Thoracic aorta (tissue), 2 donors: ENCODE measurements around the gene KIF7. TPM values are rescaled to one million over a fixed set of nuclear protein-coding genes. Genes with fewer than 3 reads are reported as not detected.

Experiments
- ATAC-seq: fragments of 150-250 bp; one replicate; pipeline ENCODE4 v1.8.0; 2017; ENCODE audit warnings: low read depth; ENCODE audit not compliant: insufficient number of reproducible peaks, low FRiP score
- DNase-seq: peaks from one replicate; pipeline ENCODE4 v3.0.0-alpha.2; 2020; ENCODE audit warnings: low spot score
- H3K27ac ChIP-seq, 2 donors: fragments of 200-600 bp; sonication (generic); 1 replicate in 1 of 2; 2 replicates in 1 of 2; pipeline ENCODE4 v1.5.1; 2016; ENCODE audit warnings: mild to moderate bottlenecking in 2 of 2, moderate library complexity in 2 of 2
- H3K27me3 ChIP-seq: fragments of 200-600 bp; sonication (generic); replicated peaks from 2 replicates; pipeline ENCODE4 v1.6.0; 2016; ENCODE audit warnings: mild to moderate bottlenecking; ENCODE audit not compliant: insufficient read depth
- H3K36me3 ChIP-seq: fragments of 200-600 bp; sonication (generic); one replicate; pipeline ENCODE4 v1.5.1; 2016
- H3K4me1 ChIP-seq, 2 donors: fragments of 200-600 bp; sonication (generic); 1 replicate in 1 of 2; 2 replicates in 1 of 2; pipeline versions ENCODE4 v1.5.1 to v1.6.0; 2016; ENCODE audit warnings: low read depth in 2 of 2, mild to moderate bottlenecking in 1 of 2; ENCODE audit not compliant: control insufficient read depth in 1 of 2
- H3K4me3 ChIP-seq: fragments of 200-600 bp; sonication (generic); 2 replicates; pipeline ENCODE4 v1.5.1; 2016; ENCODE audit warnings: mild to moderate bottlenecking
- H3K9me3 ChIP-seq: fragments of 200-600 bp; sonication (generic); 2 replicates; pipeline ENCODE4 v1.5.1; 2016
- CTCF ChIP-seq: fragments of 200-600 bp; sonication (generic); IDR thresholded peaks from one replicate; pipeline ENCODE4 v1.5.1; 2019; ENCODE audit warnings: antibody characterized with exemption
- total RNA-seq, 2 donors: library from RNA; depleted of rRNA; stranded (reverse); fragments of >200 nt; gene quantifications; one replicate each; pipeline versions ENCODE4 v1.1.0 to v1.2.3, GENCODE V29; 2016

KIF7 gene
- total RNA-seq, 2 donors from 2014 or later = 26.4 to 28.4 TPM

GRCh38 chr15:89625716-89626115, 29.6 kb downstream of the KIF7 start:
- no peaks in the 10 kb centered on the region for H3K9me3 ChIP-seq
- no peaks in the 10 kb centered on the region for H3K27me3 ChIP-seq
- TF ChIP-seq CTCF = no peak
- peaks cover 5 to 17% of the 10 kb centered on the region in 2 donors for H3K4me1 ChIP-seq
- peaks cover 34% of the 10 kb centered on the region for H3K36me3 ChIP-seq
- no peak for ATAC-seq
- no peak overlapping the region for H3K27ac ChIP-seq
- DNase-seq = no peak
- H3K4me3 ChIP-seq = no peak overlapping the region

- no peaks in the 10 kb centered on the region for H3K27me3 ChIP-seq
- H3K4me3 ChIP-seq = no peak overlapping the region
- H3K27ac ChIP-seq = no peak overlapping the region
- no peaks in the 10 kb centered on the region for H3K9me3 ChIP-seq
- TF ChIP-seq CTCF = no peak
- DNase-seq (no peak), ATAC-seq (no peak)
- H3K36me3 ChIP-seq = peaks cover 13% of the 10 kb centered on the region
- H3K4me1 ChIP-seq = peaks cover 5 to 17% of the 10 kb centered on the region in 2 donors
Measured at GRCh38 chr15:89623165-89623564, 32.1 kb downstream of the KIF7 start.

DNA sequence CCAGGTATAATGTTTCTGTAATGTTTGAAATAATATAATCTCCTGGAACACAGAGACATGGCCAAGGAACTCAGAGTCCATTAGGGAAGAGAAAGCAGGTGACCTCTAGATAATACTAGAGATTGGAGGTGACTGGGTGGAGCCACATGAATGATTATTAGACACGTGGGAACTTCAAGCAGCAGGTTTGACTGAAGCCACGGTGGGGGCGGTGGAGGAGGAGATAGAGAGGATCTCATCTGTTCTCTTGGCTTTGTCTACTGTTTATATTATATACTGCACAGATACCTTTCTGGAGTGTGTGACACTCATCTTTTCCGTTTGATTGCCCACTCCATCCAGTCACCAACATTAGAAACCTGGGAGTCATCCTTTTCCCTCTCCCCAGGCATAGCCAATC, 33.7 kb downstream of the KIF7 start:
- ATAC-seq = no peak
- no peak for DNase-seq
- Histone ChIP-seq H3K36me3 (peaks cover 6% of the 10 kb centered on the region), H3K27ac (no peak overlapping the region), H3K9me3 (no peaks in the 10 kb centered on the region), H3K4me1 (peaks cover 5 to 17% of the 10 kb centered on the region in 2 donors), H3K4me3 (no peak overlapping the region), H3K27me3 (no peaks in the 10 kb centered on the region)
- TF ChIP-seq CTCF = no peak

GRCh38 chr15:89616228-89616627, 39.0 kb downstream of the KIF7 start:
- H3K4me3 ChIP-seq = no peak overlapping the region
- H3K4me1 ChIP-seq = no peaks in the 10 kb centered on the region
- no peaks in the 10 kb centered on the region for H3K27me3 ChIP-seq
- no peaks in the 10 kb centered on the region for H3K36me3 ChIP-seq
- no peak for DNase-seq
- ATAC-seq = no peak
- no peak overlapping the region for H3K27ac ChIP-seq
- TF ChIP-seq CTCF = no peak
- H3K9me3 ChIP-seq = peaks cover 7% of the 10 kb centered on the region

- Histone ChIP-seq H3K4me3 (no peak overlapping the region), H3K4me1 (no peaks in the 10 kb centered on the region), H3K27ac (no peak overlapping the region), H3K27me3 (no peaks in the 10 kb centered on the region), H3K9me3 (peaks cover 8% of the 10 kb centered on the region), H3K36me3 (no peaks in the 10 kb centered on the region)
- no peak for DNase-seq
- ATAC-seq = no peak
- no peak for TF ChIP-seq CTCF
Measured at GRCh38 chr15:89615135-89615534, 40.1 kb downstream of the KIF7 start.
